OCI-M2 (cell line): ENCODE results near the gene MRPS18B.
A peak's percentile ranks its signal among the peaks of the same experiment; 100 is the strongest.

ENCODE experiments used
- DNase-seq: peaks from one replicate; lab custom pipeline; 2025; ENCODE audit not compliant: unreplicated experiment; lab: John Stamatoyannopoulos, UW

The MRPS18B gene

DNA sequence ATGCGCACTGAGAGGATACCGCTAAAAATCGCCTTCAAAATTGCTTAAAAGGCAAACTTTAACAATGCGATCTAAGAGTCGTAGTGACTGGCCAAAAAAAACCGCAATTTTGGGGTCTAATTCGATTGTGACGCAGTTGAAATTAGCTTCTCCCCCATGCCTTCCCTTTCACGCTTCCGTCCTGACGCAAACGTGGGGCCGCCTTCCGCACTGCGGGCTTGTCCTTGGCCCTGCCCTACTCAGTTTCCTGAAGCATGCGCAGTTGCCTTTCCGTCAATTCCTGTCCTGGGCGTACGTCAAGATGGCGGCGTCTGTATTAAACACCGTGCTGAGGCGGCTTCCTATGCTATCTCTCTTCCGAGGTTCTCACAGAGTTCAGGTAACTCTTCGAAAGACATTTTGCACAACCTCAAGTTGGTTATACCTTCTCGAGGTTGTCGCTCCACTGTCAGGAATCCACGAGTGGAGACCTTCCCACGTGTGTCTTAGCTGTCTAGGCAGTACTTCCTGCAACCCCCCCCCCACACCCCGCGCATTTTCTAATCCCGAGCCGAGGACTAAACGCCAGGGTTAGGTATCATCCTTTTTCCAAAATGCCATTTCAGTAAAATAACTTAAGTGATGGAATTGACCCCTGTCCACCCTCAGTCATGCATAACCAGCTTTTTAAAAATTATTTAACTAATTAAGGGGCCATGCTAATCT lies at the start of gene MRPS18B:
TSS of gene MRPS18B (plus strand) at position 276 of the 705 bp plus-strand sequence. CDS start at position 302, 26 bp downstream.
- DNase-seq, result no peak

DNA sequence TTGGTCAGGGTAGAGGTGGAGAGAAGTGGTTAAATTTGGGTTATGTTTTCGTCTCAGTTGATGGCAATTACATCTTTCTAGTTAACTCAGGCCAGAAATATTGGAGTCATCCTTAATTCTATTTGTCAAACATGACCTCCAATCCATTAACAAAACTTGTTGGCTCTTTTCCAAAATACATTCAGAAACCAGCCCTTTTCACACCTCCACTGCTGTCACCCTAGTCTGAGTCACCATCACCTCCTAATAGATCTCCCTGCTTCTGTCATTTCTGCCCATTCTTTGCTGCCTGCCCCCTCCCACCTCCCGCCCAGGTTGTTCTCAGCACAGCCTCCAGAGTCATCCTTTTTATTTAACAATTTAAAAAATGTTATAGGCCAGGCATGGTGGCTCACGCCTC lies 49.4 kb upstream of the MRPS18B start:
- no peak for DNase-seq

DNA sequence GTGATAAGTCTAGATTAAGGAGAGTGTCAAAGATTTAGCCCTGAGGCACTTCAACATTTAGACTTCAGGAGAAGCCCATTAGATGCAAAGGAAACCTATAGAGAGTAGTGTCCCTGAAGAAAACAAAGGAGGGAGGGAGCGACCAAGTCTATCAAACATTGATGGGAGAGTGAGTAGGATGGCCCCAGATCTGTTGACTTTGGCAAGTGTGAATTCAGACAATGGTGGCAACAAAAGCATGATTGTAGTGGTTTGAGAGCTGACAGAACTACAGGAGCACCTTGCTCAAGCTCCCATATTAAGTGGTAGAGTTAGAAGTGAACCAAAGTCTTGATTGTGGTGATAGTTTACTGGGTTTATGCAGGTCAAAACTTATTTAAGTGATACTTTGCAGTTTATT lies 47.4 kb upstream of the MRPS18B start:
- DNase-seq, result no peak

DNA sequence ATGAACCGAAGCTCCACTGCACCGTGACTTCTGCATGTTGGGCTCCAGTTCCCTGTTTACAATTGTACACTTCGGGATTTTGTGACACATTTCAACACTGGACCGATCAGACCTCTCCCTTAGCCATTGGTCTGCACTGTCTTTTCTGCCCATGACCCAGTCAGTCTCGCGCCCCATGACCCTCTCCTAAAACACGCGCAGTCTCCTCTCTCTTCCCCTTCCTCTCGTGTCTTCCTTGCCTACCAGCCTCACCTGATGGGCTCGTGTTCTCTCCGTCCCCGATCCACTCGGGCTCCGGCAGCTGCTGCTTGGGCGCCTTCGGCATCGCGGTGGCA lies 46.9 kb upstream of the MRPS18B start:
- no peak for DNase-seq

DNA sequence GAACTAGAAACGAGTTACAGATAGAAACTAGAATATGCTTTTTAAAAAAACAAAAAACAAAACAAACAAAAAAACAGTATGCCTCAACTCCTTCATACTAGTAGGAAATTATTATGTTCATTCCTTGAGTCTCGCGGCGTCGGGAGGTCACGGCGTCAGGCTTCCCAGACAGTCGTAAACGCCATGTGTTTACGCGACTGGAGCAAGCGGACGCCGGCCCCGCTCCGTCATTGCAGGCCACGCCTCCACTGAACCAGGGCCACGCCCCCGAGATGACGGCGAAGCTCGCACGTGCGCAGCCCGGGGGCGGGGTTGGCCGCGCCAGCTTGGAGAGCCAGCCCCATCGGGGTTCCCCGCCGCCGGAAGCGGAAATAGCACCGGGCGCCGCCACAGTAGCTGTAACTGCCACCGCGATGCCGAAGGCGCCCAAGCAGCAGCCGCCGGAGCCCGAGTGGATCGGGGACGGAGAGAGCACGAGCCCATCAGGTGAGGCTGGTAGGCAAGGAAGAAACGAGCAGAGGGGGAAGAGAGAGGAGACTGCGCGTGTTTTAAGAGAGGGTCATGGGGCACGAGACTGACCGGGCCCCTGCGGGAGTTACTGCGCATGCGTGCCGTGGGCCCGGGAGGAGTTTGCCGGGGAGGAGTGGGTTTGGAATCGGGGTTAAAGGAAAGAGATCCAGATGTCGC lies 46.4 kb upstream of the MRPS18B start, which contains the start of gene ABCF1:
TSS of gene ABCF1 (plus strand) at position 368 of the 687 bp plus-strand sequence. CDS start at position 414, 46 bp downstream.
- peak; percentile 89 for DNase-seq

DNA sequence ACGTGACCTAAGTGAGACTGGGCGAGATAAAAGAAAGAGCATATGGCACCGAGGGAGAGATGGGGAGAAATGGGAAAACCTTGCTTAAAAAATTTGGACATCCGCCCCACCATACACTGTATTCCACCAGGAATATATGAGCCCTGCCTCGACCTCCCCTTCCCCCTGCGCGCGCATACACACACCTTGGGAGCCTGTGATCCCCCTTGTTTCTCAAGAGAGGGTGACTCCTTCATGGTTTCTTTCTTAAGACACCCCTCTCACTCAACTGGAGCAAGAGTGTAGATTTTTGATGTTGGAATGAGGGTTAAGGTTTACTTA lies 45.9 kb upstream of the MRPS18B start:
- DNase-seq, result no peak

DNA sequence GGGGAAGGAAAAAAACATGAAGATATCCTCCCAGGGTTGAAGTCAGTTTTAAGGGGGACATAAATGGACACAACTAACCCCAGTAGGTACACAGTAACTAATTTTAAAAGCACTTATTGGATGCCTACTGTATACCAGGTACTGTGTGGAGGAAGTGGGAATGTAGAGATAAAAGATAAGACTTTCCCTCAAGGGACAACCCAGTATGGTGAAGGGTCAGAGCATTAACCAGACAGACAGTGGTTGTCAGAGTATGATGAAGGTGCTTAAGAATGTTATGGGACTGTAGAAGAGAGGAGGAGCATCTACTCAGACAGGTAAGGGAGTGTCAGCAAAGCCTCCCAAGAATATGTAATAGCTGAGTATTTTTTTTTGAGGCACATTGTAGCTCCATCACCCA lies 45.5 kb upstream of the MRPS18B start:
- no peak for DNase-seq

DNA sequence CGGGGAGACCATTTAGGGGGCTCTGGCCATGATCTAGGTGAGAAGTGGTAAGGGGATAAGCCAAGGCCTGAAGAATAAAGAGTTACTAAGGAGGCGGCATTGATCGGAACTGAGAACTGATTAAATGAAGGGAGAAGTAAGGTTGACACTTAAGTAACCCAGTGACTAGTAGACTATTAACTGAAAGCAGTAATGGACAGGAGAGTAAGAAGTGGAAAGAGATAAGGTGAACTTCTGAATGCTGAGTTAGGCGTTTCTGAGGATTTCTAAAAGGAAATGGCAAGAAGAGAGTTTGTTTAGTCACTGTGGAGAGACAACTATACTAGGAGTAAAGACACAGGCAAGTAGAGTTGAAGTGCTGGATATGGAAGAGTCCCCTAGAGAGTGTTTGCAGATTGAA lies 44.5 kb upstream of the MRPS18B start:
- DNase-seq, result no peak

DNA sequence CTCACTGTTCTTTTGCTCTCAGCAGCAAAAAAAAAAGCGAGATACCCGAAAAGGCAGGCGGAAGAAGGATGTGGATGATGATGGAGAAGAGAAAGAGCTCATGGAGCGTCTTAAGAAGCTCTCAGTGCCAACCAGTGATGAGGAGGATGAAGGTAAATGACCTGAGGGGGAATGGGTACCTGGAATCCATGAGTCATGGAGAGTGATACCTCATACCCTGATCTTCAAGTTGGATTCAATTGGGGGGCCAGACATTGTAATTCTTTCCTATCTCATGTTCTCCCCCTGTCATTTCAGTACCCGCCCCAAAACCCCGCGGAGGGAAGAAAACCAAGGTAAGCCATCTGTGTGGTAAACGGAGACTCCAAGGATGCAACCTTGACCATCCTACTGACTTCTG lies 39.6 kb upstream of the MRPS18B start:
- no peak for DNase-seq

DNA sequence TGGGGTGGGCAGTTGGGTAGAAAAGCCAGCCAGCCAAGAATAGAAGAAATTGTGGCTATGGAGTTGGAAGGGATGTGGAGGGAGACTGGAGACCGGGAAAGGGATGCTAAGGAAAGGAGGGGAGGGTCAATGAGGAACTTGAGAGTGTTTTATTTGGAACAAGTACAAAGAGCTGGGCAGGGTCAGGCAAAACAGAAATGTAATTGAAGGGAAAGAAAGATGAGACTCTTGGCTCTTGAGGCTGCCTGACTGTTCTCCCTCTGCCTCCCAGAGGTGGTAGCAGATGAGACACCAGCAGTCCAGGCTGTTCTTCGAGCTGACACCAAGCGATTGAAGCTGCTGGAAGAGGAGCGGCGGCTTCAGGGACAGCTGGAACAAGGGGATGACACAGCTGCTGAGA lies 33.7 kb upstream of the MRPS18B start:
- no peak for DNase-seq

DNA sequence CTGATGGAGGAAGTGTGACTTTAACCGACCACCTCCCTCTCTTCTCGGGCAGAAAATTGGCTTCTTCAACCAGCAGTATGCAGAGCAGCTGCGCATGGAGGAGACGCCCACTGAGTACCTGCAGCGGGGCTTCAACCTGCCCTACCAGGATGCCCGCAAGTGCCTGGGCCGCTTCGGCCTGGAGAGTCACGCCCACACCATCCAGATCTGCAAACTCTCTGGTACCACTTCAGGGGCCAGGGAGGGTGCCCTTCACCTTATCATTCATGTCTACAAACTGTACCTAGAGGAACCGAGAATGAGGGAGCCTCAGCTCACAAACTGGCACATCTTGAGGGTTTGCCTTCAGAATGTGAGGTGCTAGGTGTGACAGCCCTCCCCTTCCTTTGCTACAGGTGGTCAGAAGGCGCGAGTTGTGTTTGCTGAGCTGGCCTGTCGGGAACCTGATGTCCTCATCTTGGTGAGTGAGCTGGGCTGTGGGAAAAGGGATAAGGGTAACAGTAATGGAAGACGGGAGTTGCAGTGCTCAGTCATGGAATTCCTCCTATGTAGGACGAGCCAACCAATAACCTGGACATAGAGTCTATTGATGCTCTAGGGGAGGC lies 27.8 kb upstream of the MRPS18B start:
- DNase-seq, result no peak

DNA sequence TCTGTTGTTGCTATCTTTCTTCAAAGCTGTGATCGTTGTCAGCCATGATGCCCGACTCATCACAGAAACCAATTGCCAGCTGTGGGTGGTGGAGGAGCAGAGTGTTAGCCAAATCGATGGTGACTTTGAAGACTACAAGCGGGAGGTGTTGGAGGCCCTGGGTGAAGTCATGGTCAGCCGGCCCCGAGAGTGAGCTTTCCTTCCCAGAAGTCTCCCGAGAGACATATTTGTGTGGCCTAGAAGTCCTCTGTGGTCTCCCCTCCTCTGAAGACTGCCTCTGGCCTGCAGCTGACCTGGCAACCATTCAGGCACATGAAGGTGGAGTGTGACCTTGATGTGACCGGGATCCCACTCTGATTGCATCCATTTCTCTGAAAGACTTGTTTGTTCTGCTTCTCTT lies 27.1 kb upstream of the MRPS18B start:
- no peak for DNase-seq

DNA sequence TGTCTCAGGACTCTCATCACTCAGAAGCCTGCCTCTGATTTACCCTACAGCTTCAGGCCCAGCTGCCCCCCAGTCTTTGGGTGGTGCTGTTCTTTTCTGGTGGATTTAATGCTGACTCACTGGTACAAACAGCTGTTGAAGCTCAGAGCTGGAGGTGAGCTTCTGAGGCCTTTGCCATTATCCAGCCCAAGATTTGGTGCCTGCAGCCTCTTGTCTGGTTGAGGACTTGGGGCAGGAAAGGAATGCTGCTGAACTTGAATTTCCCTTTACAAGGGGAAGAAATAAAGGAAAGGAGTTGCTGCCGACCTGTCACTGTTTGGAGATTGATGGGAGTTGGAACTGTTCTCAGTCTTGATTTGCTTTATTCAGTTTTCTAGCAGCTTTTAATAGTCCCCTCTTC lies 26.6 kb upstream of the MRPS18B start:
- no peak for DNase-seq

DNA sequence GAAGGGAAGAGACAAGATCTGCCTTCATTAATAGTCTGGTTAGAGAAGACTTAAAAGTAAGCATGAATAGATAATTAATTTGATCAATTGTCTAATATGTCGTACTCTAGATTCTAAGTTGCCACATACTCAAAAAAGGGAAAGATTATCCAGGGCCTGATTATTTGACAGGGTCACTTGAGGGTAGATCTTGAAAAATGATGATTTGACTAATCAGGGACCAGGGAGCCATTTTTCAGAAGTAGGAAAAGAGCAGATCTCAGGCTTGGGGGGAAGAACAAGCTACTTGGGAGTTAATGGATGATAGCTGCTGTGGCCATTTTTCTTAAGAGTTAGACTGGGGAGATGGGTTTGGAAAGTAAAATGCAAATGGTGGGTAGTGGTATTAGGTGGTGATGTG lies 25.4 kb upstream of the MRPS18B start:
- DNase-seq, result no peak

DNA sequence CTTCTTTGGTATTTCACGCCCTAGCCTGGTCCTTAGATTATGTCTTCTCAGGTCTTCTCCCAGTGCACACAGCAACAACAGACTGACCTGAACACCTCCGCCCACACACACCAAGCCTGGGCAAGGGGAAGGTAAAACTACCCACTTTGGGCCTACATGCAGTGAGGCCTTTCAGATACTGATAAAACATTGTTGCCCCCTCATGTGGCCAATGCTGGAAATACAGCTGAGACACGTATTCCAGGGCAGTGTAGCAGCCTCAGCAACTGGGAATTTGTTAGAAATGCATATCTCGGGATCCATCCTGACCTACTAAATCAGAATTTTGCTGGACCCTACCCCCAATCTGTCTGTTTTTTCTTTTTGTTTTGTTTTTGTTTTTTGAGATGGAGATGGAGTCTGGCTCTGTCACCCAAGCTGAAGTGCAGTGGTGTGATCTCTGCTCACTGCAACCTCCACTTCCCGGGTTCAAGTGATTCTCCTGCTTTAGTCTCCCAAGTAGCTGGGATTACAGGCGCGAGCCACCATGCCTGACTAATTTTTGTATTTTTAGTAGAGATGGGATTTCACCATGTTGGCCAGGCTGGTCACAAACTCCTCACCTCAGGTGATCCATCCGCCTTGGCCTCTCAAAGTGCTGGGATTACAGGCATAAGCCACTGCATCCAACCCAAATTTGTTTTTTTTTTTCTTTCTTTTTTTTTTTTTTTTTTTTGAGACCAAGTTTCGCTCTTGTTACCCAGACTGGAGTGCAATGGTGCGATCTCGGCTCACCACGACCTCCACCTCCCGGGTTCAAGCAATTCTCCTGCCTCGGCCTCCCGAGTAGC lies 20.1 kb upstream of the MRPS18B start:
- DNase-seq, result peak; percentile 49

DNA sequence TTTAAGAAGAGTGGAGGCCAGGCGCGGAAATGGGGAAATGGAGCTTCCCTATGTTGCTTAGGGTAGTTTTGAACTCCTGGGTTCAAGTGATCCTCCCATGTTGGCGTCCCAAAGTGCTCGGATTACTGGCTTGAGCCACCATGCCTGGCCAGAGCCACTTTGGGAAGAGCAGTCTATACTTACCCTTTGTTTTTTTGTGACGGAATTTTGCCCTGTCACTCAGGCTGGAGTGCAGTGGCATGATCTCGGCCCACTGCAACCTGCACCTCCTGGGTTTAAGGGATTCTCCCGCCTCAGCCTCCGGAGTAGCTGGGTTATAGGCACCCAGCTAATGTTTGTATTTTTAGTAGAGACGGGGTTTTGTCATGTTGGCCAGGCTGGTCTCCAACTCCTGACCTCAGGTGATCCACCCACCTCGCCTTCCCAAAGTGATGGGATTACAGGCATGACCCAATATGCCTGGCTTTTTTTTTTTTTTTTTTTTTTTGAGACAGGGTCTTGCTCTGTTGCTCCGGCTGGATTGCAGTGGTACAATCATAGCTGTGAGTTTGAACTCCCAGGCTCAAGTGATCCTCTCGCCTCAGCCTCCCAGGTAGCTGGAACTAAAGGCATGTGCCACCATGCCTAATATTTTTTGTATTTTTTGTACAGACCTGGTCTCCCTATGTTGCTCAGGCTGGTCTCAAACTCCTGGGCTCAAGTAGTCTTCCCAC lies 18.6 kb upstream of the MRPS18B start:
- DNase-seq, result no peak

DNA sequence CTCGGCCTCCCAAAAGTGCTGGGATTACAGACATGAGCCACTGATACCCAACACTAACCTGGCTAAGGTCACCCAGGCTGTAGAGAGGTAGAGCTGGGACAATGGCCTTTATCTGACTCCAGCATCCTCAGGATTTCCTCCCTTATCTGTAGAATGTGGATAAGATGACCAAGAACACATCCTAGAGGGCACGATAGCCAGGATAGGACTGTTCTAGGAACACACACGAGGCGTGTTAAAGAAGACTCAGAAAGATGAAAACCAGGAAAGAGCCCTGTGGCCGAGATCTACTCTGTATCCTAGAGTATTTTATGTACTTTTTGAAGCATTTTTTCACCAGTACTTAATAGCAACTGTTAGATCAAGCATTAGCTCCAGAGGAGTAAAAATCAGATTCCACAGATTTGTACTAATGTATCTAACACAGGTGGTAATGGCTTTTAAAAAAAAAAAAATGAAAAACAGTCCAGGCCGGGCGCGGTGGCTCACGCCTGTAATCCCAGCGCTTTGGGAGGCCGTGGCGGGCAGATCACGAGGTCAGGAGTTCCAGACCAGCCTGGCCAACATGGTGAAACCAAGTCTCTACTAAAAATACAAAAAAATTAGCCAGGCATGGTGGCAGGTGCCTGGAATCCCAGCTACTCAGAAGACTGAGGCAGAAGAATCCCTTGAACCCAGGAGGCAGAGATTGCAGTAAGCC lies 17.9 kb upstream of the MRPS18B start:
- no peak for DNase-seq

DNA sequence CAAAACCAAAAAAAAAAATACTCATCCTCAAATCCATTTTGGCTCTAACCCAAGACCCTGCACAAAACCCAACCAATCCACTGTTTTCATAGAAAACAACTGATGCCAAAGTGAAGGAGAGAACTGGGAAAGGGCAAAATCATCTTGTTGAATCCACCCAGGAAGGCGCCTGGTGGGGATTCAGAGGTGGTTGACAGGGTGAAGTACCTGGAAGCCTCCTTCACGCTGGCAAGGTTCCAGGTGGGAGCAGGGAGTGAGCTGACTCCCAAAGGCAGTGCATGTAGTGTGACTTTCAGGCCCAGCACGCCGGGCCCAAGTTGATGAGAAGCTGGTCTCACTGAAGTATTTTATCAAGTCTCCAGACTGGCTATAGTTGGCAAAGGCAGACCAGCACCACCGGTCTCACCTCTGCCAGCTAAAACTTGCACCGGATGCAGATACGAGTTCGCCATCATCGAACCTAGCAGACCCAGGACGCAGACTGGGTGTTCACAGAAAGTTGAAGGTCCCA lies 17.1 kb upstream of the MRPS18B start:
- DNase-seq, result no peak

DNA sequence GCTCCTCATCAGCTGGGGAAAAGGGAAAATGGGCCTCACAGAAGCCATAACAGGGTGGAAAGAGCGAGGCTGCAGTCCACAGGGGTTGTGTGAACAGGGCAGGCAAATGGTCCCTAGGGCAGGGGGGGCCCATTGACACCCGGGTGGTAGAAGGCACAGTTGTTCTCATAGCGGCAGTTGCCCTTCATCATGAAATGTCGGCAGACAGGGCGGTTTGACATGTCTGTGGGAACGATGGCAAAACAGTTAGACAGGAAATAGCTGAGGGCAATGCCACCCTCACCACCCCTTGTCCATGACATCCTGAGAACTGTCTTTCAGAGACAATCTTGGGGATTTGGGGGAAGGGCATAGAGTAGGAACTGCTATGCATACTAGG lies 16.2 kb upstream of the MRPS18B start:
- no peak for DNase-seq
